ENCODE measurements around the gene WNT4. TPM values are rescaled to one million over a fixed set of nuclear protein-coding genes. Genes with fewer than 3 reads are reported as not detected.

Gene WNT4
- total and polyA plus RNA-seq, 2 of the 8 experiments (the other 6 are each of a cell fraction or from before 2014, with no cell fraction given), result 1.3 to 6.6 TPM

- no peak overlapping the region for H2BK5ac ChIP-seq (ENCODE audit: low read depth, low read length)
- H4K91ac ChIP-seq (replicated peaks; ENCODE audit: insufficient read length, low read length), result no peak overlapping the region
- no peak overlapping the region for H3K14ac ChIP-seq (ENCODE audit: insufficient read length)
- no peak overlapping the region for H2BK12ac ChIP-seq (ENCODE audit: low read depth, low read length)
- H3K36me3 ChIP-seq (ENCODE audit: control insufficient read depth in 2 of 4, insufficient read depth in 4 of 4, low read length in 3 of 4), result peaks cover 0 to 4% (median 0%) of the 10 kb centered on the region in 4 experiments; a peak in 1 of 8 replicates
- peaks cover 0 to 5% of the 10 kb centered on the region in 2 experiments for H4K20me1 ChIP-seq (replicated peaks in 1 of 2; ENCODE audit: control insufficient read depth in 1 of 2, insufficient read depth in 2 of 2, low read length in 2 of 2)
- no peak overlapping the region for H3K23ac ChIP-seq (ENCODE audit: insufficient read length)
- no peak overlapping the region for H2BK120ac ChIP-seq (replicated peaks; ENCODE audit: low read depth, low read length)
- no peak for TF ChIP-seq TAF7 (optimal IDR thresholded peaks at IDR 0.05; ENCODE audit: borderline replicate concordance, low read depth, low read length)
- TF ChIP-seq RFX5 (IDR thresholded peaks at IDR 0.05; ENCODE audit: borderline replicate concordance, low read depth, low read length), result no peak
- no peak for TF ChIP-seq TAF1 (IDR thresholded peaks at IDR 0.05; ENCODE audit: low read depth, low read length)
- TF ChIP-seq SIN3A (conservative IDR thresholded peaks at IDR 0.05 in 1 of 2, IDR thresholded peaks at IDR 0.05 in 1 of 2; ENCODE audit: low read depth in 1 of 2, low read length in 2 of 2), result no peak
- no peak for TF ChIP-seq ZNF274 (IDR thresholded peaks at IDR 0.05; ENCODE audit: borderline replicate concordance, extremely low read depth, low read length)
- TF ChIP-seq JUN (IDR thresholded peaks at IDR 0.05; ENCODE audit: low read depth, low read length), result no peak
- TF ChIP-seq CBX8 (IDR thresholded peaks at IDR 0.05; ENCODE audit: borderline replicate concordance, low read depth, low read length), result no peak
- TF ChIP-seq SP4 (IDR thresholded peaks at IDR 0.05; ENCODE audit: low read length), result no peak
- H2AK5ac ChIP-seq (ENCODE audit: low read depth, low read length), result no peak overlapping the region
- H3K4me3 ChIP-seq (ENCODE audit: extremely low read depth in 1 of 4, insufficient read depth in 2 of 4, low read depth in 3 of 4, low read length in 4 of 4), result no peak overlapping the region
- DNase-seq (ENCODE audit: low read depth in 1 of 2, low spot score in 2 of 2) (no peak), FAIRE-seq (no peak)
- H3K79me2 ChIP-seq (ENCODE audit: control insufficient read depth in 1 of 2, insufficient read depth in 2 of 2, low read length in 2 of 2), result peaks cover 5 to 19% of the 10 kb centered on the region in 2 experiments; a peak in 3 of 4 replicates
- peaks cover 6% of the 10 kb centered on the region; the same call in 1 of the 2 replicates for H3K79me1 ChIP-seq (ENCODE audit: low read depth, low read length)
- H4K8ac ChIP-seq (ENCODE audit: extremely low read depth, insufficient read depth, low read length), result peak overlapping the region; percentile 17; the same call in 1 of the 2 replicates
- no peak overlapping the region for H3K4me2 ChIP-seq (ENCODE audit: insufficient read depth in 1 of 2, low read depth in 2 of 2, low read length in 2 of 2)
- H3K9me3 ChIP-seq (ENCODE audit: insufficient read depth in 2 of 2, low read depth in 1 of 2, low read length in 1 of 2), result no peaks in the 10 kb centered on the region
- H3K4me1 ChIP-seq (replicated peaks in 1 of 4; ENCODE audit: control insufficient read depth in 3 of 4, insufficient read depth in 4 of 4, low read length in 3 of 4), result no peaks in the 10 kb centered on the region; a peak in 1 of 7 replicates
- H3K4ac ChIP-seq (replicated peaks; ENCODE audit: insufficient read length, low read depth, low read length), result no peak overlapping the region
- ChIA-PET POLR2A (ENCODE audit: partially characterized antibody) (interaction anchor here (0.6 to 1.5 kb wide), 3 partner anchors 13 to 155 kb away, joined by 3 read pairs; no protein-coding TSS in a partner anchor), CTCF (ENCODE audit: partially characterized antibody) (interaction anchor here (0.6 to 8.1 kb wide), 14 partner anchors 9 to 705 kb away, joined by 3 to 46 read pairs (median 3); no protein-coding TSS in a partner anchor)
- 87% methylated on average over 11 of the region's 11 CpGs; no CpG with 5 or more reads in 1 of the 2 experiments for WGBS, 2 experiments (ENCODE audit: extremely low coverage in 1 of 2, insufficient coverage in 1 of 2, insufficient read length in 1 of 2, insufficient replicate concordance in 2 of 2, low coverage in 1 of 2, low lambda C conversion rate in 2 of 2, missing lambda C conversion rate in 1 of 2)
- no peak overlapping the region for H3K9ac ChIP-seq (replicated peaks in 1 of 4; ENCODE audit: extremely low read depth in 1 of 4, low read depth in 3 of 4, low read length in 3 of 4)
- no peak overlapping the region for H3K56ac ChIP-seq (replicated peaks; ENCODE audit: insufficient read length, low read depth, low read length)
- no peaks in the 10 kb centered on the region for H3K23me2 ChIP-seq (ENCODE audit: low read depth, low read length)
- H2AFZ ChIP-seq (ENCODE audit: low read length), result no peak overlapping the region
- no peak overlapping the region for H2BK20ac ChIP-seq (ENCODE audit: low read length)
- no peaks in the 10 kb centered on the region for H3K27me3 ChIP-seq (replicated peaks in 1 of 4; ENCODE audit: control insufficient read depth in 3 of 4, extremely low read depth in 1 of 4, insufficient read depth in 3 of 4, low read length in 3 of 4)
- no peak overlapping the region for H3K18ac ChIP-seq (ENCODE audit: extremely low read depth, low read length)
- 0 out of 2 replicates have a peak overlapping the region, but pooled peaks have one; percentile 12 for H3K27ac ChIP-seq (ENCODE audit: low read depth, low read length)
- no peak overlapping the region for H2BK15ac ChIP-seq (ENCODE audit: low read length)
- no peak overlapping the region for H4K5ac ChIP-seq (ENCODE audit: insufficient read length, low read depth, low read length)
Measured at GRCh38 chr1:22108339-22109105, 34.4 kb downstream of the WNT4 start.
